Chondrocyte (in vitro differentiated cells): ENCODE measurements around the gene SENP1. TPM values are rescaled to one million over a fixed set of nuclear protein-coding genes. Genes with fewer than 3 reads are reported as not detected.

Source experiments
- DNase-seq: peaks from one replicate; pipeline ENCODE4 v3.0.0; 2021; ENCODE audit warnings: mixed read lengths, low spot score
- H3K27ac Mint-ChIP-seq: one replicate; pipeline ENCODE4 v1.8.0; 2021; ENCODE audit warnings: mild to moderate bottlenecking, moderate library complexity, mixed read lengths; ENCODE audit not compliant: unreplicated experiment
- H3K27me3 Mint-ChIP-seq: 2 replicates; pipeline ENCODE4 v1.8.0; 2021; ENCODE audit warnings: low read depth, mixed read lengths
- H3K36me3 Mint-ChIP-seq: 2 replicates; pipeline ENCODE4 v1.8.0; 2021; ENCODE audit warnings: low read depth, mixed read lengths
- H3K4me1 Mint-ChIP-seq: 2 replicates; pipeline ENCODE4 v1.8.0; 2021; ENCODE audit warnings: low read depth, mild to moderate bottlenecking, mixed read lengths
- H3K4me3 Mint-ChIP-seq: one replicate; pipeline ENCODE4 v1.8.0; 2021; ENCODE audit warnings: mild to moderate bottlenecking, moderate library complexity, mixed read lengths; ENCODE audit not compliant: unreplicated experiment
- H3K9me3 Mint-ChIP-seq: 2 replicates; pipeline ENCODE4 v1.8.0; 2021; ENCODE audit warnings: low read depth, mixed read lengths
- CTCF ChIP-seq: fragments of 200-600 bp; sonication (generic); IDR thresholded peaks from 2 replicates; pipeline ENCODE4 v1.5.0; 2021; ENCODE audit warnings: antibody characterized with exemption, mild to moderate bottlenecking, moderate library complexity
- total RNA-seq: library from RNA; stranded (reverse); gene quantifications from 3 replicates; pipeline ENCODE4 v1.2.1, GENCODE V29; 2021

Gene SENP1
- total RNA-seq, 1 donor from 2014 or later, result 19.7 TPM

- Mint-ChIP-seq H3K9me3 (no peaks in the 10 kb centered on the region), H3K27ac (no peak overlapping the region), H3K4me3 (no peak overlapping the region), H3K36me3 (no peaks in the 10 kb centered on the region), H3K27me3 (peaks cover 22% of the 10 kb centered on the region), H3K4me1 (no peaks in the 10 kb centered on the region)
- no peak for TF ChIP-seq CTCF
- no peak for DNase-seq
These were observed 89.9 kb downstream of the SENP1 start for GRCh38 chr12:48015954-48016353.

- Mint-ChIP-seq H3K4me3 (no peak overlapping the region), H3K36me3 (no peaks in the 10 kb centered on the region), H3K27me3 (peaks cover 25% of the 10 kb centered on the region), H3K9me3 (no peaks in the 10 kb centered on the region), H3K27ac (no peak overlapping the region), H3K4me1 (no peaks in the 10 kb centered on the region)
- DNase-seq, result no peak
- no peak for TF ChIP-seq CTCF
These were observed 90.8 kb downstream of the SENP1 start for GRCh38 chr12:48015129-48015528.

GRCh38 chr12:48013287-48013686, 92.6 kb downstream of the SENP1 start:
- Mint-ChIP-seq H3K36me3 (no peaks in the 10 kb centered on the region), H3K9me3 (no peaks in the 10 kb centered on the region), H3K4me1 (no peaks in the 10 kb centered on the region), H3K27ac (no peak overlapping the region), H3K4me3 (no peak overlapping the region), H3K27me3 (peaks cover 29% of the 10 kb centered on the region)
- DNase-seq, result no peak
- TF ChIP-seq CTCF, result no peak

GRCh38 chr12:48012070-48012469, 93.8 kb downstream of the SENP1 start:
- TF ChIP-seq CTCF, result no peak
- DNase-seq, result no peak
- Mint-ChIP-seq H3K9me3 (no peaks in the 10 kb centered on the region), H3K27me3 (peaks cover 38% of the 10 kb centered on the region), H3K27ac (no peak overlapping the region), H3K4me3 (no peak overlapping the region), H3K4me1 (no peaks in the 10 kb centered on the region), H3K36me3 (no peaks in the 10 kb centered on the region)

- H3K36me3 Mint-ChIP-seq, result no peaks in the 10 kb centered on the region
- H3K27ac Mint-ChIP-seq, result no peak overlapping the region
- DNase-seq, result no peak
- TF ChIP-seq CTCF, result no peak
- H3K27me3 Mint-ChIP-seq, result peaks cover 44% of the 10 kb centered on the region
- H3K4me3 Mint-ChIP-seq, result no peak overlapping the region
- H3K9me3 Mint-ChIP-seq, result no peaks in the 10 kb centered on the region
- peaks cover 2% of the 10 kb centered on the region for H3K4me1 Mint-ChIP-seq
These were observed 95.4 kb downstream of the SENP1 start for GRCh38 chr12:48010366-48010970.
